Peyer's patch (tissue), 4 donors: ENCODE data around the gene ATCAY.

ENCODE experiments used
- CTCF ChIP-seq, 6 experiments: fragments of 450-650 bp in 4 of 6; fragments of 200-600 bp in 2 of 6; sonication (generic) in 1 of 6; IDR thresholded peaks; one replicate each; pipeline ENCODE4 v1.5.1; 2017 to 2019; ENCODE audit warnings: antibody characterized with exemption in 6 of 6, mild to moderate bottlenecking in 3 of 6, moderate library complexity in 1 of 6
- POLR2A ChIP-seq, 2 donors: fragments of 450-650 bp; IDR thresholded peaks; one replicate each; pipeline ENCODE4 v1.5.1; 2017; ENCODE audit warnings: antibody characterized with exemption in 2 of 2, mild to moderate bottlenecking in 2 of 2, moderate library complexity in 2 of 2

- TF ChIP-seq CTCF (IDR thresholded peaks at IDR 0.05), result no peak
- no peak for TF ChIP-seq POLR2A (IDR thresholded peaks at IDR 0.05)
Measured at GRCh38 chr19:3945838-3946237, 65.4 kb downstream of the ATCAY start.
